ENCODE results near the gene PCCA.

DNA sequence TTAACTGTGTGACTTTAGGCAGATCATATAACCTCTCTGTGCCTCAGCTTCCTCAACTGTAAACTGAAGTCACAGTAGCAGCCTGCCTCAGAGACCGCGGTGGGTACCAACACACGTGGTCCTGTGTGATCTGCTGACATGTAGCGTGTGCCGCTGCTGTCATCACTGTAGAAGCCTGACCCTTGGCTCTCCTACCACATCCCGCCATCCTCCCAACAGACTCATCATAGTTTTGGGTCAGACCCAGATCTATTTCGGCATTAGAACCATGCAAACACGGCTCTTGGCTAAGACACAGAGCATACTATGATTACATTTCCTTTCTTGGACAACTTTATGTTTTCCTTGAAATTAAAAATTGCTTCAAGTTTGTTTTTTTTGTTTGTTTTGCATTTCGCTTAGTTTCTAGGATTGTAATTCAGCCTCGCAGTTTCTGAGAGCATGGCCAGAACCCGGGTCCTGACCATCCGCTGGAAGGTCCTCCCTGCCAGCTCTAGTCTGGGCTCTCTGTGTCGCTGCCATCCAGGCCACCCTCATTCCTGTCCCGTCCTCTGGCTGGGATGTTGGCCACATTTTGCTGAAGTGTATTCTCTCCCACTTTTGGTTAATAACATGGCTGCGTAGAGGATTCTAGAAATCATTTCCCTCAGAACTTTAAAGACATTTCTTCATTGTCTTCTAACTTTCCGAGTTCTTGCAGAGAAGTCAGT, 446.7 kb downstream of the PCCA start:
- no peak for TF ChIP-seq GATA3 (IDR thresholded peaks at IDR 0.05; ENCODE audit: low read depth, low read length)
- no peak for TF ChIP-seq GATA2 (IDR thresholded peaks at IDR 0.05; ENCODE audit: low read depth, low read length)

Data from SH-SY5Y (cell line).